ENCODE results near the gene ACY1.

GRCh38 chr3:52037291-52037690 lies 54.0 kb downstream of the ACY1 start:
- TF ChIP-seq CTCF (IDR thresholded peaks at IDR 0.05) (no peak), POLR2AphosphoS5 (IDR thresholded peaks at IDR 0.05) (no peak), POLR2A (IDR thresholded peaks at IDR 0.05) (no peak)

All from breast epithelium (tissue), 3 donors.